ENCODE data around the gene KCNIP1.
"Not testable (repeated sequence)": the region's sequence is repeated elsewhere in the genome, so short reads cannot be mapped to it uniquely, and the experiment has no call there.

KCNIP1 gene

GRCh38 chr5:170731052-170731451, 227.2 kb downstream of the KCNIP1 start:
- no peak for DNase-seq

- DNase-seq: no peak
These were observed 228.9 kb downstream of the KCNIP1 start for GRCh38 chr5:170732685-170733084.

GRCh38 chr5:170736966-170737365, 233.1 kb downstream of the KCNIP1 start:
- DNase-seq: no peak

GRCh38 chr5:170737591-170737990, 233.8 kb downstream of the KCNIP1 start:
- DNase-seq: no peak

GRCh38 chr5:170738840-170739239, 235.0 kb downstream of the KCNIP1 start:
- no peak for DNase-seq

GRCh38 chr5:170739446-170739845, 235.6 kb downstream of the KCNIP1 start:
- no peak for DNase-seq

GRCh38 chr5:170740551-170741205, 236.9 kb downstream of the KCNIP1 start:
- DNase-seq: no peak

- no peak for DNase-seq
These were observed 238.0 kb downstream of the KCNIP1 start for GRCh38 chr5:170741801-170742200.

- DNase-seq: no peak
These were observed 240.0 kb downstream of the KCNIP1 start for GRCh38 chr5:170743876-170744212.

- no peak for DNase-seq
These were observed 241.8 kb downstream of the KCNIP1 start for GRCh38 chr5:170745481-170746071.

GRCh38 chr5:170746075-170746960, 242.5 kb downstream of the KCNIP1 start:
- DNase-seq: no peak

- no peak for DNase-seq
These were observed 243.1 kb downstream of the KCNIP1 start for GRCh38 chr5:170746961-170747340.

- DNase-seq: no peak
These were observed 243.5 kb downstream of the KCNIP1 start for GRCh38 chr5:170747357-170747756.

- DNase-seq: no peak
These were observed 244.0 kb downstream of the KCNIP1 start for GRCh38 chr5:170747851-170748250.

- DNase-seq: no peak
These were observed 245.2 kb downstream of the KCNIP1 start for GRCh38 chr5:170748951-170749471.

- no peak for DNase-seq
These were observed 246.2 kb downstream of the KCNIP1 start for GRCh38 chr5:170749911-170750431.

- no peak for DNase-seq
These were observed 247.0 kb downstream of the KCNIP1 start for GRCh38 chr5:170750791-170751190.

- DNase-seq: no peak
These were observed 247.8 kb downstream of the KCNIP1 start for GRCh38 chr5:170751631-170752030.

GRCh38 chr5:170752257-170753215, 248.7 kb downstream of the KCNIP1 start:
- DNase-seq: no peak

GRCh38 chr5:170753311-170753710, 249.5 kb downstream of the KCNIP1 start:
- no peak for DNase-seq

GRCh38 chr5:170754508-170754907, 250.7 kb downstream of the KCNIP1 start:
- not testable (repeated sequence) for DNase-seq
